NB4 (cell line): ENCODE results near the gene CLSTN2.

Experiments used
- DNase-seq: peaks from one replicate; pipeline ENCODE4 v3.0.0; 2010; ENCODE audit warnings: low read depth
- H3K4me3 ChIP-seq: one replicate; pipeline ENCODE4 v1.5.1; 2011; ENCODE audit warnings: mild to moderate bottlenecking, low read depth, low read length, moderate library complexity
- MYC ChIP-seq: IDR thresholded peaks from 2 replicates; pipeline ENCODE4 v1.6.1; 2011; ENCODE audit warnings: low read depth, low read length
- POLR2A ChIP-seq: IDR thresholded peaks from 2 replicates; pipeline ENCODE4 v1.6.1; 2011; ENCODE audit warnings: mild to moderate bottlenecking; ENCODE audit not compliant: insufficient read length; ENCODE audit errors: extremely low read depth
- TF ChIP-seq, protein P1 (sequence below): IDR thresholded peaks from 2 replicates; pipeline ENCODE4 v1.6.1; 2011; ENCODE audit warnings: low read depth, low read length
- TF ChIP-seq, protein P2 (sequence below): IDR thresholded peaks from one replicate; pipeline ENCODE4 v1.5.1; 2012; ENCODE audit warnings: low read depth, low read length

The CLSTN2 gene

DNA sequence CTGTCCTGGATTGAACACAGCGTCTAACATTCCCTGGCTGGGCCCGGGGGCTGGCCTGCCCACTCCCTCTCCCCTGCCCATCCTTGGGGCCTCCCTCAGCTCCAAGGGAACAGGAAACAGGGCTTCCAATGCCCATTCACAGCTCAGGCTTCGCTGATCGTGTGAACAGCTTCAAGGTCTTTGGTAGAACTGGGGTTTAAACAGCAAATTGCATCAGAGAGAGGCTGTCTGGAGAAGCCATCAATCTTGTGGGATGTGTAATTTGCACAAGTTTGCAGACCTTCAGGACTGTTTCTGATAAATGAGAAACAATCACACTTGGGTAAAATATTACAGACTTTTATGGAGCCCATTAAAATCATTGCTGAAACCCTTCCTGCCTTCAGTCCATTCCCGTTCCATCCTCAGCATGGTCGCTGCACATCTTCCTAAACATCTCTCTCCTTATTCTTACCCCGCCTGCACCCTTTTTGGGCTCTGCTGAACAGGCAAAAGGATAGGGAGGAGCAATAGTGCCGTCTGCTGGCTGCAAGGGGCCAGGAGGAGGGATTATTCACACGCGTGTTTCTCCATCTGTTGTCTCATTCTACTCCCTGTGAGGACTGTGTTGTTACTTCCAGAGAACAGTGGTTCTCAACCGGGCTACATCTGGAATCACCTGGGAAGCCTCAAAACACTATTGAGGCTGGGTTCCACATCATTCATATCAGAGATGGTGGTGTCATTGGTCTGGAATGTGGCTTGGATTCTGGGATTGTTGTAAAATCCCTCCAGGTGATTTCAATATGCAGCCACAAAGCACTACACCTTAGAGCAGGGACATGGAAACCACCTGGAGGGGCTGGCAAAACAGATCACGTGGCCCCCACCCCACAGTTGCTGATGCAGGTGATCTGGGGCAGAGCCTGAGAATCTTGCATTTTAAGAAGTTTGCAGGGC, 116.3 kb downstream of the CLSTN2 start:
- DNase-seq, result peak; percentile 19
- TF ChIP-seq, protein P1, sequence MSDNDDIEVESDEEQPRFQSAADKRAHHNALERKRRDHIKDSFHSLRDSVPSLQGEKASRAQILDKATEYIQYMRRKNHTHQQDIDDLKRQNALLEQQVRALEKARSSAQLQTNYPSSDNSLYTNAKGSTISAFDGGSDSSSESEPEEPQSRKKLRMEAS, result no peak
- TF ChIP-seq POLR2A, result no peak
- TF ChIP-seq MYC, result no peak
- TF ChIP-seq, protein P2, sequence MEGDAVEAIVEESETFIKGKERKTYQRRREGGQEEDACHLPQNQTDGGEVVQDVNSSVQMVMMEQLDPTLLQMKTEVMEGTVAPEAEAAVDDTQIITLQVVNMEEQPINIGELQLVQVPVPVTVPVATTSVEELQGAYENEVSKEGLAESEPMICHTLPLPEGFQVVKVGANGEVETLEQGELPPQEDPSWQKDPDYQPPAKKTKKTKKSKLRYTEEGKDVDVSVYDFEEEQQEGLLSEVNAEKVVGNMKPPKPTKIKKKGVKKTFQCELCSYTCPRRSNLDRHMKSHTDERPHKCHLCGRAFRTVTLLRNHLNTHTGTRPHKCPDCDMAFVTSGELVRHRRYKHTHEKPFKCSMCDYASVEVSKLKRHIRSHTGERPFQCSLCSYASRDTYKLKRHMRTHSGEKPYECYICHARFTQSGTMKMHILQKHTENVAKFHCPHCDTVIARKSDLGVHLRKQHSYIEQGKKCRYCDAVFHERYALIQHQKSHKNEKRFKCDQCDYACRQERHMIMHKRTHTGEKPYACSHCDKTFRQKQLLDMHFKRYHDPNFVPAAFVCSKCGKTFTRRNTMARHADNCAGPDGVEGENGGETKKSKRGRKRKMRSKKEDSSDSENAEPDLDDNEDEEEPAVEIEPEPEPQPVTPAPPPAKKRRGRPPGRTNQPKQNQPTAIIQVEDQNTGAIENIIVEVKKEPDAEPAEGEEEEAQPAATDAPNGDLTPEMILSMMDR, result peak; percentile 30
- H3K4me3 ChIP-seq, result no peak overlapping the region

DNA sequence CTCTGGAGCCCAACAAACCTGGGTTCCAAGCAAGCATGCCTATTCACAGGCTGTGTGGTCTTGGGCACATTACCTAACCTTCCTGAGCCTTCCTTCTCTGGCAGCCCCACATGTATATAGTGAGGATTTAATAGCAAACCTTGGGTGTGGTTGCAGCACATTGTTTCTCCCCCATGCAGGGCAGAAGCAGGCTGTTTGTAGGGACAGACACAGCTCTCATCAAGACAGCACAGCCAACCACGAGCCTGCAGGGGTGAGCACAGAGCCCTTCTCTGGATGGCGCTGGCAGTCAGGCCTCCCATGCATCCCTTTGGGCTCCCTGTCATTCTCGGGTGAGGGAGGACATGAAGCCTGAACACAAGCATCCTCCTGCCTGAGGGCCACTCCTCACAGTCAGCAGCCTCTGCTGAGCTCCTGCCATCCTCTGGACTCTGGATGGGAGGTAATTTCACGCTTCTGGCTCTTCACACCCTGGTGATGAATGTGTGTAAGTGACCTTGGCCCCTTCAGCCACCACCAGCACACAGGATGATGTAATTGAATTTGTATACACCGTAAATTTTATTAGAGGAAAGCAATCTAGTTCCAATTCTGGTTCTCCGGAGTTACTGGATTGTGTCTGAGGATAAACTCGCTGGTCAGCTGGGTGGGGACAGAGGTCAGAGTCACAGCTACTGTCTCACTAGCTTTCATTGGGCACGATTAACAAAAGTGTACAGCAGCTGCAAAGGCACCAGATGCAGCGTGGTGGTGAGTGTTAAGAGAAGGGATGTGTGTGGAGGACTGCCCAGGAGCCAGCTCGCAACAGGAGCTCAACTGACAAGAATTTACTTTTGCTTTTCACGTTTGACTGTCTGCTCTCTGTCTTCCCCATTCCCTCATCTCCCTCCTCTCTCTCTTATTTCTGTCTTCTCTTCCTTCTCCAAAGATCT, 118.1 kb downstream of the CLSTN2 start:
- TF ChIP-seq, protein P1, result no peak
- TF ChIP-seq, protein P2, result no peak
- TF ChIP-seq POLR2A, result no peak
- TF ChIP-seq MYC, result no peak
- no peak overlapping the region for H3K4me3 ChIP-seq

DNA sequence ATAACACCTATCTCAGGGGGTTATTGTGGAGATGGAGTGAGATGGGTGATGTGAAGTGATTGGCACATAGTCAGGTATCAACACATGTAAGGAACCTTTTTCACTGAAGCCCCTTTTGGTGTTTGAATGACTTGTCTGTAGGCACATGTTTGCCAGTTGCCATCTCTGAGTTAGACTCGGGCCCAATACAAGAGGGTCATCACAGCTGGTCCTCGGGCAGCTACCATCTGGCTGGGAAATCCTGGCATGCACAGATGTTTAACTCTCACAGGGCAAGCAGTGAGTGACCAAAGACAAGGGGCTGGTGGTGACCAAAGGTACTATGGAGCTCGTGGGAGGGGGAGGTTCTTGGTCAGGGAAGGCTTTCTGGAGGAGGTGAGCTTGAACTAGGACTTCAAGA, 118.8 kb downstream of the CLSTN2 start:
- TF ChIP-seq, protein P2, result no peak
- no peak for TF ChIP-seq POLR2A
- TF ChIP-seq, protein P1, result no peak
- TF ChIP-seq MYC, result no peak
- DNase-seq, result no peak
- no peak overlapping the region for H3K4me3 ChIP-seq

More for the DNA sequence above, 118.1 kb downstream of the CLSTN2 start:
- DNase-seq, result no peak

DNA sequence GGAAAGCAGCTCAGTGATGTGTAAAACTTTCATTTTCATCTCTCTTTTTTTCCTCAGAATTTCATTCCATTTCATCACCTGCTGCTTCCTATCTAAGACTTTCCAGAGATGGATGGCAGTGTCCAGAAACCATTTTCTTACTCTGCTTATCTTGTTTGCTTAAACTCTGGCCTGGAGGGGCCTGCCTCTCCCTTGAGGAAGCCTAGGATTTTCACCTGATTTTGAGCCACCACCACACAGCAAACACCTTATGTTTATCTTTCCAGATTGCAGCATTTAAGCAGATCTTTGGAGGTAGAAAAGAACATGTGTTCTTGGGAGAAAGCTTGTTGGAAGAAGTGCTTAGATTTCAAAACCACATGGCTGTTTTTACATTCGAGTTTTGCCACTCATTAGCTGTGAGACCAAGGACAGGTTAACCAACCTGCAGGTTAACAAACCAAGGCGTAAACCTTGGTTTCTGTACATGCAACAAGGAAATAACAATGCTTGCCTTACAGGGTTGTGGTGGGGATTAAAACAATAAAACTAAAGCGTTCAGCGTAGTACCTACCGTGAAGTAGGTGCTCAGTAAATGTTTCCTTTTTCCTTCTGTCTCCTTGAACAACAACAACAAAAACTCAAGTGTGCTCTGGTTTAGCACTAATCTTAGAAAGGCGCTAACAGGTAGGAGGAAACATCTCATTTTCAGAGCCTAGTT, 120.3 kb downstream of the CLSTN2 start:
- no peak for DNase-seq
- H3K4me3 ChIP-seq, result no peak overlapping the region
- TF ChIP-seq, protein P2, result no peak
- TF ChIP-seq, protein P1, result no peak
- TF ChIP-seq MYC (no peak), POLR2A (no peak)

DNA sequence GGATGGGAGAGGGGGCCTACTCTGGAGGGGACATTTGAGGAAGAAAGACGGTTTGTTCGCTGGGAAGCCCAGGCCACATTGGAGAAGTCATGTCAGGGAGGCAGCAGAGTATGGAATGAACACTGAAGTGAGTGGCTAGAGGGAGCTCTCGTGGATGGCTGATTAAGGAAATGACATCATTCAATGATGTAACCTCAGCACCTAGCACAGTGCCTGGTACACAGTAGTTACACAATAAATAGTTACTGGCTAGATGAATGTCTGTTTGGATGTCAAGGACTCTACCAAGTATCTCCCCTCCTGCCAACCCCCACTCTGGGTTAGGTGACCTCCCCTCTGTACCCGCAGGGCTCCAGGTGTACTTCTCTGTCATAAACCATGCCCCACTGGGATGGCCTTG, 121.1 kb downstream of the CLSTN2 start:
- peak; percentile 3 for DNase-seq
- H3K4me3 ChIP-seq, result no peak overlapping the region
- TF ChIP-seq, protein P2, result no peak
- TF ChIP-seq MYC, result no peak
- TF ChIP-seq, protein P1, result no peak
- TF ChIP-seq POLR2A, result no peak
